OCI-LY3 (cell line): ENCODE measurements around the gene GJC2.

Source experiments
- EZH2phosphoT487 ChIP-seq: fragments of 200-600 bp; shearing (Covaris generic); IDR thresholded peaks from 2 replicates; pipeline ENCODE4 v1.6.1; 2018; ENCODE audit warnings: antibody characterized with exemption, mixed run types, low read depth
- TF ChIP-seq, protein P1 (sequence below): fragments of 200-600, 300-600 bp; sonication (generic); IDR thresholded peaks from 2 replicates; pipeline ENCODE4 v1.5.1; 2014; ENCODE audit warnings: antibody characterized with exemption, low read length, low read depth

GRCh38 chr1:228147768-228148167, 2.0 kb upstream of the GJC2 start:
- TF ChIP-seq, protein P1, sequence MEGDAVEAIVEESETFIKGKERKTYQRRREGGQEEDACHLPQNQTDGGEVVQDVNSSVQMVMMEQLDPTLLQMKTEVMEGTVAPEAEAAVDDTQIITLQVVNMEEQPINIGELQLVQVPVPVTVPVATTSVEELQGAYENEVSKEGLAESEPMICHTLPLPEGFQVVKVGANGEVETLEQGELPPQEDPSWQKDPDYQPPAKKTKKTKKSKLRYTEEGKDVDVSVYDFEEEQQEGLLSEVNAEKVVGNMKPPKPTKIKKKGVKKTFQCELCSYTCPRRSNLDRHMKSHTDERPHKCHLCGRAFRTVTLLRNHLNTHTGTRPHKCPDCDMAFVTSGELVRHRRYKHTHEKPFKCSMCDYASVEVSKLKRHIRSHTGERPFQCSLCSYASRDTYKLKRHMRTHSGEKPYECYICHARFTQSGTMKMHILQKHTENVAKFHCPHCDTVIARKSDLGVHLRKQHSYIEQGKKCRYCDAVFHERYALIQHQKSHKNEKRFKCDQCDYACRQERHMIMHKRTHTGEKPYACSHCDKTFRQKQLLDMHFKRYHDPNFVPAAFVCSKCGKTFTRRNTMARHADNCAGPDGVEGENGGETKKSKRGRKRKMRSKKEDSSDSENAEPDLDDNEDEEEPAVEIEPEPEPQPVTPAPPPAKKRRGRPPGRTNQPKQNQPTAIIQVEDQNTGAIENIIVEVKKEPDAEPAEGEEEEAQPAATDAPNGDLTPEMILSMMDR, result no peak
- no peak for TF ChIP-seq EZH2phosphoT487
